Right cardiac atrium (tissue), 5 donors: ENCODE results near the gene TECR. TPM values are rescaled to one million over a fixed set of nuclear protein-coding genes. Genes with fewer than 3 reads are reported as not detected.

Experiments used
- ATAC-seq, 2 donors: fragments of 200-7000 bp; cut with Tn5 transposase; one replicate each; pipeline versions ENCODE4 v1.8.0 to v1.9.1; 2020; ENCODE audit warnings: moderate library complexity in 2 of 2, mild to moderate bottlenecking in 1 of 2
- DNase-seq, 3 donors: peaks; one replicate each; pipeline ENCODE4 v3.0.0-alpha.2; 2020
- H3K27ac ChIP-seq: one replicate; pipeline ENCODE4 v1.5.1; 2013; ENCODE audit warnings: mild to moderate bottlenecking, low read length, control low read depth, moderate library complexity
- H3K27me3 ChIP-seq: one replicate; pipeline ENCODE4 v1.6.1; 2013; ENCODE audit not compliant: control insufficient read depth, insufficient read depth
- H3K4me1 ChIP-seq: one replicate; pipeline ENCODE4 v1.6.1; 2013; ENCODE audit warnings: low read length; ENCODE audit not compliant: control insufficient read depth, insufficient read depth
- H3K4me3 ChIP-seq: one replicate; pipeline ENCODE4 v1.5.1; 2013; ENCODE audit warnings: low read length, control low read depth
- H3K9me3 ChIP-seq: one replicate; pipeline ENCODE4 v1.6.1; 2013; ENCODE audit warnings: low read length; ENCODE audit not compliant: control insufficient read depth
- WGBS: extraction: QIAGEN DNeasy Blood & Tissue Kit; methylation state at CpG from one replicate; pipeline ENCODE4 v1.1.7; 2013; 5-methylcytosine and 5-hydroxymethylcytosine counted together
- intact Hi-C, 4 donors: fragments of 100-400 bp; cut with DNase I; formaldehyde crosslinking; loops; one replicate each; pipeline versions ENCODE4 v1.11.0 to v1.14.0; 2022 to 2023
- polyA plus RNA-seq: library from polyadenylated mRNA; stranded (reverse); fragments of 200-250 nt; gene quantifications from one replicate; pipeline ENCODE4 v1.2.3, GENCODE V29; 2013
- total RNA-seq, 4 donors: library from RNA; stranded (reverse); fragmentation: NEBNext Ultra II Directional; extraction: Animal tissue kit (Norgen Biotek cat#: 25700); gene quantifications; one replicate each; pipeline ENCODE4 v1.2.1, GENCODE V29; 2021
- donor health status: healthy with polysubstance abuse.
- donor health status: DM: no; HTN: yes; CAD: no.
- donor health status: DM: no; HTN: no; CAD: no.
- donor health status: DM: no; HTN: yes; CAD: no; lungs with severe emphysema.
- donor health status: DM: yes; HTN: yes; CAD: no.

TECR gene
- total and polyA plus RNA-seq, 5 donors: 92.3 to 116 (median 99.3) TPM

- H3K9me3 ChIP-seq: no peaks in the 10 kb centered on the region
- no peaks in the 10 kb centered on the region for H3K27me3 ChIP-seq
- H3K27ac ChIP-seq: no peak overlapping the region
- WGBS: 91% methylated on average over 22 of the region's 22 CpGs
- H3K4me1 ChIP-seq: peaks cover 5% of the 10 kb centered on the region
- ATAC-seq (no peak), DNase-seq (peak in 1 of 3 donors; percentile 49)
- H3K4me3 ChIP-seq: no peak overlapping the region
- intact Hi-C loops: no loop called here
Measured at GRCh38 chr19:14519245-14519859, 10.0 kb upstream of the TECR start.

DNA sequence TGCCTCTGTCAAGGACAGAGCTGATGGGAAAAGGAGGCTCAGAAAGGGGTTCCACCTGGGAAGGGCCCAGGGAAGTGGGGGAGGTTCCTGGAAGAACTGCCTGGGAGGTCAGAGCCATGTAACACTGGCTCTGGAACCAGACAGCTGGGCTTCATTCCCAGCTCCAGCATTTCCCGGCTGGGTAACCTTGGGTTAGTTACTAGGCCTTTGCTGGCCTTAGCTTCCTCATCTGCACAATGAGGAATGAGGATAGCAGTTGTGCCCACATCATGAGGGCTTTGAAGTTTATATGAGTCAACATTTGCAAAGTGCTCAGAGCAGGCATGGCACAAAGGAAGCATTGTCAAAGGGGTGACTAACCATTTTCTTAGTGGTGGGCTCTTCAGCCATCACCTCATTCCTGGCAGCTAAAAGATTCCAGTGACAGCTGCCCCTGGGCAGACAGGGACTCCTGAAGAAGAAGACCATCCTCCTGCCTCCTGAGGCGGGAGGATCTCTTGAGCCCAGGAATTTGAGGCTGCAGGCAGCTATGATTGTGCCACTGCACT, 9.5 kb upstream of the TECR start:
- peaks cover 5% of the 10 kb centered on the region for H3K4me1 ChIP-seq
- ATAC-seq (no peak), DNase-seq (no peak)
- WGBS: 54% methylated on average over 2 of the region's 2 CpGs
- no peak overlapping the region for H3K4me3 ChIP-seq
- H3K27ac ChIP-seq: no peak overlapping the region
- intact Hi-C loops: no loop called here
- H3K27me3 ChIP-seq: no peaks in the 10 kb centered on the region
- H3K9me3 ChIP-seq: no peaks in the 10 kb centered on the region

DNA sequence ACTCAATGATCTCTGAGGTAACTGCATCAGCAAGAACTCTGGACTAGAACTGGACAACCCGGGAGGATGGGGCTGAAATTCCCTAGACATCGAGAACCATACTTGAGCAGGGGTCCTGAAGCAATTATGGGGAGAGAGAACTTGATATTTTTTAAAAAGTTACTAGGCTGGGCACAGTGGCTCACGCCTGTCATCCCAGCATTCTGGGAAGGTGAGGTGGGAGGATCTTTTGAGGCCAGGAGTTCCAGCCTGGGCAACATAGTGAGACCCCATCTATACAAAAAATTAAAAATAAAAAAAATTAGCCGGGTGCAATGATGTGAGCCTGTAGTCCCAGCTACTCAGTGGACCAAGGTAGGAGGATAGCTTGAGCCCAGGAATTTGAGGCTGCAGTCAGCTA, 8.9 kb upstream of the TECR start:
- 90% methylated on average over 4 of the region's 4 CpGs for WGBS

GRCh38 chr19:14525729-14526128, 3.7 kb upstream of the TECR start:
- no peak for ATAC-seq

More for the DNA sequence above, 8.9 kb upstream of the TECR start:
- intact Hi-C loops: no loop called here
- Histone ChIP-seq H3K4me1 (peaks cover 5% of the 10 kb centered on the region), H3K27ac (no peak overlapping the region), H3K27me3 (no peaks in the 10 kb centered on the region), H3K9me3 (no peaks in the 10 kb centered on the region), H3K4me3 (no peak overlapping the region)
- ATAC-seq: no peak
- DNase-seq: no peak

DNA sequence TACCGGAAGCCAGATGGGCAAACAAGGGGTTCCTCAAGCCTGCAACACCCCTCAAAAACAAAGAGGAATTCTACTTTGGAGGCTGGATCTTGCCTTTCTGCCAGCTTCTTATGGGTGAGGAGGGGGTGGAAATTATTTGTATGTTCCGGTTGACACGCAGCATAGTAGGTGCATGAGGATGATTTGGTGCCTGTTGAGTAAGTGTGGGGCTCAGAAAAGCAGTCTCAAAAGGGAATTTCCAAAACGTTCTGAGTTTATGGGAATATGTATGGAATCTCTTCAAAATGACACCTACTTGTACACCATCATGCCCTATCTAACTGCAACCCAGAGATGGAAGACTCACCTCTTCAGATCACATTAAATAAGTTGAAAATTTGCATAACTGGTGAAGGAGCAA, 3.0 kb upstream of the TECR start:
- Histone ChIP-seq H3K4me3 (no peak overlapping the region), H3K27me3 (no peaks in the 10 kb centered on the region), H3K9me3 (no peaks in the 10 kb centered on the region), H3K4me1 (no peaks in the 10 kb centered on the region), H3K27ac (no peak overlapping the region)
- no peak for DNase-seq
- 78% methylated on average over 4 of the region's 4 CpGs for WGBS
- intact Hi-C loops: no loop called here
- no peak for ATAC-seq

More at GRCh38 chr19:14525729-14526128, 3.7 kb upstream of the TECR start:
- H3K27ac ChIP-seq: no peak overlapping the region
- H3K27me3 ChIP-seq: no peaks in the 10 kb centered on the region
- intact Hi-C loops: no loop called here
- H3K4me1 ChIP-seq: no peaks in the 10 kb centered on the region
- WGBS: 70% methylated on average over 6 of the region's 6 CpGs
- DNase-seq: peak in 1 of 3 donors; percentile 32
- no peak overlapping the region for H3K4me3 ChIP-seq
- H3K9me3 ChIP-seq: no peaks in the 10 kb centered on the region

DNA sequence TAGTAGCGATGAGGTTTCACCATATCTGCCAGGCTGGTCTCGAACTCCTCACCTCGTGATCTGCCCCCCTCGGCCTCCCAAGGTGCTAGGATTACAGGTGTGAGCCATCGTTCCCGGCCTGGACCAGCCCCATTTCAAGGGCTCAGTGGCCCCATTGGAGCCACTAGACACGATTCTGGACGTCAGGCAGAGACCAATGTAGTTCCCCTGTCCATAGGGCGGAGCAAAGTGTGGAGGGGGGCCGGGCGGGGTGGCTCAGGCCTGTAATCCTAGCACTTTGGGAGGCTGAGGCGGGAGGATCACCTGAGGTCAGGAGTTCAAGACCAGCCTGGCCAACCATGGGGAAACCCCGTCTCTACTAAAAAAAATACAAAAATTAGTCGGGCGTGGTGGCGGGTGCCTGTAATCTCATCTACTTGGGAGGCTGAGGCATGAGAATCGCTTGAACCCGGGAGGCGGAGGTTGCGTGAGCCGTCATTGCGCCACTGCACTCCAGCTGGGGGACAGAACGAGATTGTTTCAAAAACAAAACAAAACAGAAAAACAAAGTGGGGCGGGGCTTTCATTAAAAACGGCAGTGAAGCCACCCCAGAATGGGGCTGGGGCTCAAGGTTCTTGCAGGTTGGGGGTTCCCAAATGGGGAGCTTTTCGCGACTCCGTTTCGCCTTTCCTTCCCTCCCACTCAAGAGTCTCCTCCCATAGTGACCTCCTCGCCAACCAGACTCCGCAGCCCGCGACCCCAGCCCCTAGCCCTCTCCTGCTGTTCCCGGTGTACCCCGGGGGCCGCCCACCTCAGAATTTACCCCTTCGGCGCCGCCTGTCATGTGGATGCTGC, 758 bp upstream of the TECR start:
- Histone ChIP-seq H3K4me1 (no peaks in the 10 kb centered on the region), H3K4me3 (peak overlapping the region; percentile 60), H3K9me3 (no peaks in the 10 kb centered on the region), H3K27me3 (no peaks in the 10 kb centered on the region), H3K27ac (no peak overlapping the region)
- DNase-seq: peak in 2 of 3 donors; percentile 64 to 71
- 38% methylated on average over 39 of the region's 39 CpGs for whole genome bisulfite sequencing
- no peak for ATAC-seq
- intact Hi-C loops: no loop called here

GRCh38 chr19:14530005-14530348, 583 bp downstream of the TECR start:
- DNase-seq: no peak
- WGBS: under 1% methylated on average over 18 of the region's 18 CpGs
- no peak for ATAC-seq

DNA sequence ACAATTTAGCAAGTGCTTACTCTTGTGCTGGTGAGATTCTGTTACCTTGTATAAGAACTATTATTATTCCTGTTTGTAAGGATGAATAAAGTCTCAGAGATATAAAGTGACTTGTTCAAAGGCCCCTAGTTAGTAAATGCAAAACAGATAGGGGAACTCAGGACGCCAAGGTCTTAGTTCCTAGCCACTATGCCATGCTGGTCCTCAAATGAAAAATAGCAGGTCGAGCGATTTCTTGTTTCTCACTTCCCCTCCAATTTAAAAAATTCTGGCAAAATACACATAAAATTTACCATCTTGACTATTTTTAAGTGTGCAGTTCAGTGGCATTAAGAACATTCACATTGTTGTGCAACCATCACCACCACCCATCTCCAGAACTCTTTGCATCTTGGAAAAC, 1.1 kb downstream of the TECR start:
- Histone ChIP-seq H3K4me1 (no peaks in the 10 kb centered on the region), H3K27me3 (no peaks in the 10 kb centered on the region), H3K4me3 (no peak overlapping the region), H3K27ac (no peak overlapping the region), H3K9me3 (no peaks in the 10 kb centered on the region)
- no peak for DNase-seq
- 63% methylated on average over 3 of the region's 3 CpGs for WGBS
- no peak for ATAC-seq
- intact Hi-C loops: no loop called here

More at GRCh38 chr19:14530005-14530348, 583 bp downstream of the TECR start:
- H3K27me3 ChIP-seq: no peaks in the 10 kb centered on the region
- H3K4me1 ChIP-seq: no peaks in the 10 kb centered on the region
- H3K4me3 ChIP-seq: peak overlapping the region; percentile 92
- peak overlapping the region; percentile 98 for H3K27ac ChIP-seq
- no peaks in the 10 kb centered on the region for H3K9me3 ChIP-seq
- intact Hi-C loops: no loop called here

DNA sequence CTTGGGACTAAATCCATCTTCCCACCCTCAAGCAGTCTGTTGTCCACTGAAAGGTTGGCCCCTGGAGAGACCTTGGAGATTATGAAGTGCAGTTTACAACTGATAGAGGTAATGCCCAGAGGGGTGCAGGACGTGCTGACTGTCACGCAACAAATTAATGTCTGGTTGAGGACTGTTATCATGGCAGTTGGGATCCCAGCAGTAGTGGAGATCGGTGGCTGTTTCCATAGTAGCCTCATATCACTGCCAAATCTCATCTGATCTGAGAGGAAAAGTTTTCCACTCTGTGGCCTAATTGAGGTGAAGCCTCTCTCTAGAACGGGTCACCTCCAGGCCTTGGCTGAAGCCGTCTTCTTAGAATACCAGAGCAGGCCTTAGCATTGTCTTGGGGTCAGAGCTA, 4.1 kb downstream of the TECR start:
- Histone ChIP-seq H3K27me3 (no peaks in the 10 kb centered on the region), H3K4me1 (peaks cover 1% of the 10 kb centered on the region), H3K27ac (no peak overlapping the region), H3K4me3 (no peak overlapping the region), H3K9me3 (no peaks in the 10 kb centered on the region)
- no peak for ATAC-seq
- intact Hi-C loops: no loop called here
- WGBS: 81% methylated on average over 5 of the region's 5 CpGs
- no peak for DNase-seq

GRCh38 chr19:14536926-14537692, 7.7 kb downstream of the TECR start:
- Histone ChIP-seq H3K4me1 (peaks cover 1% of the 10 kb centered on the region), H3K27me3 (no peaks in the 10 kb centered on the region), H3K9me3 (no peaks in the 10 kb centered on the region), H3K4me3 (peak overlapping the region; percentile 21), H3K27ac (no peak overlapping the region)
- DNase-seq: peak; percentile 91 to 92 (median 91)
- intact Hi-C loops: no loop called here
- peak; percentile 86 to 96 for ATAC-seq
- 16% methylated on average over 24 of the region's 24 CpGs for WGBS
